Measurements from ENCODE around the gene PDE4B.
"Not testable (repeated sequence)": the region's sequence is repeated elsewhere in the genome, so short reads cannot be mapped to it uniquely, and the experiment has no call there.

The PDE4B gene

DNA sequence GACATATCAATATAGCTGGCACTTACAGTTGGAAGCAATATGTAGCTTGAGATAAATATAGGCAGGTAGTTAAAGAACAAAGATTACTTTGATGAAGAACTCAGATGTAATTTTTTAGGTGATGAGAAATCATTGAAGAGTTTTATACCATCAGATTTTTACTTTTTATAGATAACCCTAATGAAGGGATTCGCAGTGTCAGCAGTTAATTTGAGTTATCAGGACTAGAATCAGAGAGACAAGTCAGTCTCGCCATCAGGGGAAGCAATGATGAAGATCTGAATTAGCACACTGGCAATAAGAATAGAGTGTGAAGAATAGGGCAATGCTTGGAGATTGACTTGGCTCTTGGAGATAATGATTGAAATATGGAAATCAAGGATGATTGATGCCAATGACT lies 342.5 kb downstream of the PDE4B start:
- no peak for DNase-seq (ENCODE audit: low spot score)

DNA sequence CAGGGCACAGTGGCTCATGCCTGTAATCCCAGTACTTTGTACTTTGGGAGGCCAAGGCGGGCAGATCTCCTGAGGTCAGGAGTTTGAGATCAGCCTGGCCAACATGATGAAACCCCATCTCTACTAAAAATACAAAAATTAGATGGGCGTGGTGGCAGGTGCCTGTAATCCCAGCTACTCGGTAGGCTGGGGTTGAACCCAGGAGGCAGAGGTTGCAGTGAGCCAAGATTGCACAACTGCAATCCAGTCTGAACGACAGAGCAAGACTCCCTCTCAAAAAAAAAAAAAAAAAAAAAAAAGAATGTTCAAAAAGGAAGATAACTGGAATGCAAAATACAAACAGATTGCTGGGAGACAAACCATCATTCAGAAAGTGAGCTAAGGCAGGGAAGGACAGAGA lies 343.7 kb downstream of the PDE4B start:
- DNase-seq (ENCODE audit: low spot score): not testable (repeated sequence)

- no peak for DNase-seq (ENCODE audit: low spot score)
Measured at GRCh38 chr1:66137235-66137634, 344.5 kb downstream of the PDE4B start.

- no peak for DNase-seq (ENCODE audit: low spot score)
Measured at GRCh38 chr1:66138613-66139012, 345.9 kb downstream of the PDE4B start.

- no peak for DNase-seq (ENCODE audit: low spot score)
Measured at GRCh38 chr1:66140072-66140471, 347.4 kb downstream of the PDE4B start.

DNA sequence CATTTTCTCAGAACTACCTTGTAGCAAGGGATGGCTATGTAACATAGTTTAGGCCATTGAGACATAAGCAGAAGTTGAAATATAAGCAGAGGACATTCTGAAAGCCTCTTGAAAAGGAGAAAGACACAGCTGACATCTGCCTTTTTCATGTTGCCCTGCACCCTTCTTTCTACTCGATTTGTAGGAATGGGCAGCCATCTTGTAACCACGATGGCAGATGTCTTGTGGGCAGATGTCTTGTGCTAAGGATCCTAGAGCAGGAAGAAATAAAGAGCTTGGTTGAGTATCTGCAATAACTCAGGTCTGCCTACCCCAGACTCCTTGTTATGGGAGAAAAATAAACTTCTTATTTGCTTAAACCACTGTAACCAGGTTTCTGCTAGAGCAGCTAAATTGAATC lies 351.0 kb downstream of the PDE4B start:
- DNase-seq (ENCODE audit: low spot score): no peak

GRCh38 chr1:66147226-66147835 lies 354.6 kb downstream of the PDE4B start:
- no peak for DNase-seq (ENCODE audit: low spot score)

DNA sequence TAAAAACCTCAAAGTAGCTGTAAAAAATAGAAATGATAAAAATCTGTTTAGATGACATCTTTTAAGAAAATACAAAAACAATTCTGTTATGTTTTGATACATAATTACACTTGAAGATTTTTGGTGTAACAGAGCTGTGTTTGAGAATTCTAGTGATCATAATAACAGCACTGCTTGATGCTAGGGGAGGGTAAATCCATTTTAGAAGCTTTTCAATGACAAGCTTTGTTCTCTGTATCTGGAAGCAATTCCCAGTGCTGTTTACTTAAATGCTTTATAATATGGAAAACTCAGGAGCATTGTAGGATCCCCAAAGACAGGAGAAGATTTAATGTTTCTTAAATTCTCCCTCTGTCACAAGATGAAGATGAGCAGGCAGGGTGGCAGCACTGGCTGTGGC lies 359.3 kb downstream of the PDE4B start:
- no peak for DNase-seq (ENCODE audit: low spot score)

- no peak for DNase-seq (ENCODE audit: low spot score)
Measured at GRCh38 chr1:66154394-66154793, 361.7 kb downstream of the PDE4B start.

GRCh38 chr1:66156144-66156543 lies 363.4 kb downstream of the PDE4B start:
- DNase-seq (ENCODE audit: low spot score): no peak

- no peak for DNase-seq (ENCODE audit: low spot score)
Measured at GRCh38 chr1:66159800-66160199, 367.1 kb downstream of the PDE4B start.

DNA sequence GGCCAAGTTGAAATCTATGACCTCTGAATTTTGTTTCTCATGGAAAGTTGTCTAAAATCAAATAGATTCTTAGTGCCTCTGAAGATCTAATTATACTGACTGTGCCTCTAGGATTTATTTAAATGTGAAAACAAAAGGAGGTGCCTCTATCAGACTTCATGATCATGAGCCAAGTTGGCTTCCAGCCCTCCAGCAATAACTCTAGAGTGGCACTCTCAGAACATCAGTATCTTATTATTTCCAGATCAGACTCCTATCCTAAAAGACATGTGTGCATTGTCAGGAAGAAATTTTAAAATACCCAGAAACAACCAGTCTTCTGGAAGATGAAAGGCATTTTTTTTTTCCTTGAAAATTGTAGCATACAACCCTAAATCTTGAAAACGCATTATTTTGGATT lies 368.0 kb downstream of the PDE4B start:
- DNase-seq (ENCODE audit: low spot score): no peak

- DNase-seq (ENCODE audit: low spot score): no peak
Measured at GRCh38 chr1:66166753-66167152, 374.1 kb downstream of the PDE4B start.

GRCh38 chr1:66167267-66167666 lies 374.6 kb downstream of the PDE4B start:
- DNase-seq (ENCODE audit: low spot score): no peak

GRCh38 chr1:66168467-66168887 lies 375.8 kb downstream of the PDE4B start:
- no peak for DNase-seq (ENCODE audit: low spot score)

GRCh38 chr1:66168948-66169671 lies 376.4 kb downstream of the PDE4B start:
- no peak for DNase-seq (ENCODE audit: low spot score)

DNA sequence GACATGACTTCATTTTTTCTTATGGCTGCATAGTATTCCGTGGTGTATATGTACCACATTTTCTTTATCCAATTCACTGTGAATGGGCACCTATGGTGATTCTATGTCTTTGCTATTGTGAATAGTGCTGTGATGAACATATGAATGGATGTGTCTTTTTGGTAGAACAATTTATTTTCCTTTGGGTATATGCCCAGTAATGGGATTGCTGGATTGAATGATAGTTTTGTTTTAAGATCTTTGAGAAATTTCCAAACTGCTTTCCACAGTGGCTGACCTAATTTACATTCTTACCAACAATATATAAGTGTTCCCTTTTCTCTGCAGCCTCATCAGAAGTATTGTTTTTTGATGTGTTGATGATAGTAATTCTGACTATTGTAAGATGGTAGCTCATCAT lies 379.6 kb downstream of the PDE4B start:
- DNase-seq (ENCODE audit: low spot score): no peak

GRCh38 chr1:66175098-66175497 lies 382.4 kb downstream of the PDE4B start:
- DNase-seq (ENCODE audit: low spot score): no peak

DNA sequence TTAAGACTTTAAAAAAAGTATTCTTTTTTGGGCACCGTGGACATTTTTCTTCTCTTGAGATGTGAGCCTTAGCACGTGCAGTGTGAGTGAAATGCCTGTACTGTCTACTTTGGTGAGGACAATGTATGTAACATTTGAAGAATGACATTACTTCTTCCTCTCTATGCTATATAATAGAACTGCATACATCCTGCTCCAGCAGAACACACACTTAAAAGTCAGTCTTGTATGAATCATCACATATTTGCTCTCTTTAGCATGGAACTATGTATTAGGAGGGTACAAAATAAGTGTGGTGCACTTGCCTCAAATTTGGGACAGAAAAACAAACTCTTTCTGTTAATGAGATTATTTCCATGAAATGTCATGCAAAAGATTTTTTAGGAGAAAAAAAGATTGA lies 382.9 kb downstream of the PDE4B start:
- no peak for DNase-seq (ENCODE audit: low spot score)

DNA sequence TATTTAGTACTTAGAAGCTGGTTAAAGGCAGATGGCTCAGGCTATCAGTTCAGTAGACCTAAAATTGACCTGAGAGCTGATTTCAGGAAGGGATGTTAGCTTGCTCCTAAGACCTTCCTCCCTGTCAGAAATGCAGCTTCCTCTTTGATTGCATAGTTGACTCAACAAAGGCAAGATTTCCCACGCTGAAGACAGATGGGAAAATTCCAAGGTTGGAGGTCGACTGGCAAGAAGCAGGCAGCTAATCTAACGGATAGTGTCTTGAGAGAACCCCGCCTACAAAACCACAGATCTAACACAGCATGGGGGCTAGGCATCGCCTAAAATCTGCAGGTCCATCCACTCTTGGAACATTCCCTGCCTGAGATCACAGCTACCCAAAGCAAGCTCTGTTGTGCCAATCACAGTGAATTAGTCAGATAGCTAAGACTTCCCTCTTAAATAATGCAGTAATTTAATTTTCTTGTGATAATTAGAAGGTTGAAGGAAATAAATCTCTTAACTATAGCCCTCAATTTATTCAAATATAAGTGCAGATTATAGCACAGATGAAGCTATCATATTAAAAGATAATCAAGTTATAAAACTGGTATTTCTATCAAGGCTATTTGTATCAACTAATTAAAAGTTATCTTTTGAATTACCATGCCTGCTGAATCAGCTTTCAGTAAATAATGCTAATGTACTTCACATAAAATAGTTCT lies 383.5 kb downstream of the PDE4B start:
- DNase-seq (ENCODE audit: low spot score): no peak

- DNase-seq (ENCODE audit: low spot score): no peak
Measured at GRCh38 chr1:66176832-66177231, 384.1 kb downstream of the PDE4B start.

GRCh38 chr1:66177510-66177909 lies 384.8 kb downstream of the PDE4B start:
- no peak for DNase-seq (ENCODE audit: low spot score)

GRCh38 chr1:66182026-66182425 lies 389.3 kb downstream of the PDE4B start:
- DNase-seq (ENCODE audit: low spot score): no peak
